Esophagus squamous epithelium (tissue), 4 donors: ENCODE results near the gene TRIM39.

Experiments used
- POLR2A ChIP-seq, 4 donors: fragments of 450-650 bp; IDR thresholded peaks; one replicate each; pipeline ENCODE4 v1.6.1; 2017; ENCODE audit warnings: antibody characterized with exemption in 4 of 4, mild to moderate bottlenecking in 4 of 4, moderate library complexity in 3 of 4
- TF ChIP-seq, protein P1 (sequence below), 6 experiments: fragments of 450-650 bp in 4 of 6; fragments of 200-600 bp in 2 of 6; sonication (generic) in 2 of 6; IDR thresholded peaks; one replicate each; pipeline ENCODE4 v1.5.1; 2016 to 2019; ENCODE audit warnings: antibody characterized with exemption in 6 of 6, mild to moderate bottlenecking in 4 of 6, moderate library complexity in 4 of 6

DNA sequence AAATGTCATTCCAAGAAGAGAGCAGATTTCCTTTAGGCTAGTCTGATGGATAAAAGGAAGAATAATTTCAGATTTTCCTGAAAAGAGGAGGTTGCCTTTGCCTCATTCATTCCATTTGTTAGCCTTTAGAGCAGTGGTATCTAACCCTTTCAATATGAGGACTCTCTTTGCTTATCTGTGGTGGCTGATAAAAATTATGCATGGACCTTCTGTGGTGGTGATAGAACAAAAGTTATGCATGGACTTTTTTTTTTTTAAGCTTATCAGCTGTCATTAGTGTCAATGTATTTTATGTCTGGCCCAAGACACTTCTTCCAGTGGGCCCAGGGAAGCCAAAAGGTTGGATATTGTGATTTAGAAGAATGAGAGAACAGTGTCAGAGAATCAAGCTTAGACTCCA lies 1.7 kb downstream of the TRIM39 start:
- TF ChIP-seq, protein P1, sequence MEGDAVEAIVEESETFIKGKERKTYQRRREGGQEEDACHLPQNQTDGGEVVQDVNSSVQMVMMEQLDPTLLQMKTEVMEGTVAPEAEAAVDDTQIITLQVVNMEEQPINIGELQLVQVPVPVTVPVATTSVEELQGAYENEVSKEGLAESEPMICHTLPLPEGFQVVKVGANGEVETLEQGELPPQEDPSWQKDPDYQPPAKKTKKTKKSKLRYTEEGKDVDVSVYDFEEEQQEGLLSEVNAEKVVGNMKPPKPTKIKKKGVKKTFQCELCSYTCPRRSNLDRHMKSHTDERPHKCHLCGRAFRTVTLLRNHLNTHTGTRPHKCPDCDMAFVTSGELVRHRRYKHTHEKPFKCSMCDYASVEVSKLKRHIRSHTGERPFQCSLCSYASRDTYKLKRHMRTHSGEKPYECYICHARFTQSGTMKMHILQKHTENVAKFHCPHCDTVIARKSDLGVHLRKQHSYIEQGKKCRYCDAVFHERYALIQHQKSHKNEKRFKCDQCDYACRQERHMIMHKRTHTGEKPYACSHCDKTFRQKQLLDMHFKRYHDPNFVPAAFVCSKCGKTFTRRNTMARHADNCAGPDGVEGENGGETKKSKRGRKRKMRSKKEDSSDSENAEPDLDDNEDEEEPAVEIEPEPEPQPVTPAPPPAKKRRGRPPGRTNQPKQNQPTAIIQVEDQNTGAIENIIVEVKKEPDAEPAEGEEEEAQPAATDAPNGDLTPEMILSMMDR (IDR thresholded peaks at IDR 0.05): no peak
- no peak for TF ChIP-seq POLR2A (IDR thresholded peaks at IDR 0.05)
